Thymus (tissue), 11 donors: Measurements from ENCODE around the gene MAP3K10. TPM values are rescaled to one million over a fixed set of nuclear protein-coding genes. Genes with fewer than 3 reads are reported as not detected.
A peak's percentile ranks its signal among the peaks of the same experiment; 100 is the strongest.

Experiments used
- DNase-seq, 9 donors: peaks; one replicate each; pipeline ENCODE4 v3.0.0-alpha.2; 2013; ENCODE audit warnings: low spot score in 9 of 9, low read depth in 6 of 9, missing footprints in 1 of 9
- H3K27ac ChIP-seq, 2 donors: one replicate each; pipeline ENCODE4 v1.5.1; 2013; ENCODE audit warnings: control low read depth in 1 of 2, low read depth in 1 of 2, low read length in 1 of 2, mild to moderate bottlenecking in 1 of 2, moderate library complexity in 1 of 2
- H3K27me3 ChIP-seq, 2 donors: one replicate each; pipeline ENCODE4 v1.5.1; 2013; ENCODE audit warnings: low read length in 1 of 2; ENCODE audit not compliant: control insufficient read depth in 2 of 2, insufficient read depth in 1 of 2
- H3K36me3 ChIP-seq, 2 donors: one replicate each; pipeline ENCODE4 v1.5.1; 2013; ENCODE audit warnings: low read length in 1 of 2, mild to moderate bottlenecking in 1 of 2, moderate library complexity in 1 of 2; ENCODE audit not compliant: control insufficient read depth in 2 of 2, insufficient read depth in 2 of 2
- H3K4me1 ChIP-seq, 2 donors: one replicate each; pipeline ENCODE4 v1.5.1; 2013; ENCODE audit warnings: low read length in 2 of 2; ENCODE audit not compliant: control insufficient read depth in 2 of 2, insufficient read depth in 2 of 2
- H3K4me3 ChIP-seq, 2 donors: one replicate each; pipeline ENCODE4 v1.5.1; 2013; ENCODE audit warnings: low read length in 2 of 2, control low read depth in 1 of 2, mild to moderate bottlenecking in 1 of 2
- H3K9me3 ChIP-seq, 2 donors: one replicate each; pipeline ENCODE4 v1.5.1; 2013; ENCODE audit warnings: low read length in 1 of 2, mild to moderate bottlenecking in 1 of 2; ENCODE audit not compliant: control insufficient read depth in 2 of 2, insufficient read depth in 1 of 2
- WGBS: extraction: QIAGEN DNeasy Blood & Tissue Kit; methylation state at CpG from one replicate; pipeline ENCODE4 v1.1.7; 2013; 5-methylcytosine and 5-hydroxymethylcytosine counted together
- polyA plus RNA-seq: library from polyadenylated mRNA; stranded (reverse); fragments of 200-250 nt; gene quantifications from one replicate; pipeline ENCODE4 v1.2.3, GENCODE V29; 2013
- total RNA-seq: library from RNA; stranded (reverse); fragments of 120-200 nt; gene quantifications from one replicate; pipeline ENCODE4 v1.2.4, GENCODE V29; 2013
- donor health status: healthy.

The MAP3K10 gene
- total and polyA plus RNA-seq, 2 donors, result 4.8 to 10.8 TPM

DNA sequence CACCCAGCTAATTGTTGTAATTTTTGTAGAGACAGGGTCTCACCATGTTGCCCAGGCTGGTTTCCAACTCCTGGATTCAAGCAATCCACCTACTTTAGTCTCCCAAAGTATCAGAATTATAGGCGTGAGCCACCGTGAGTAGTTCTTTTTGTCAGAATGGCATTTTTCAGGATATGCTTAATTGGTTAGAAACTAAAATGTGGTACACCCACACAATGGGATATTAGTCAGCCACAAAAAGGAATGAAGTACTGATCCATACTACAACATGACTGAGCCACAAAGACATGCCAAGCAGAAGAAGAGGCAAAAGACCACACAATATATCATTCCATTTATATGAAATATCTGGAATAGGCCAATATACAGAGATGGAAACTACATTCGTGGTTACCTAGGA lies 41.7 kb upstream of the MAP3K10 start:
- H3K27ac ChIP-seq, result no peak overlapping the region
- H3K27me3 ChIP-seq, result peaks cover 0 to 3% of the 10 kb centered on the region in 2 donors
- H3K4me1 ChIP-seq, result peaks cover under 1 to 3% of the 10 kb centered on the region in 2 donors
- no peaks in the 10 kb centered on the region for H3K36me3 ChIP-seq
- no peak overlapping the region for H3K4me3 ChIP-seq
- DNase-seq, result no peak
- WGBS, result 96% methylated on average over 3 of the region's 3 CpGs
- H3K9me3 ChIP-seq, result no peaks in the 10 kb centered on the region

DNA sequence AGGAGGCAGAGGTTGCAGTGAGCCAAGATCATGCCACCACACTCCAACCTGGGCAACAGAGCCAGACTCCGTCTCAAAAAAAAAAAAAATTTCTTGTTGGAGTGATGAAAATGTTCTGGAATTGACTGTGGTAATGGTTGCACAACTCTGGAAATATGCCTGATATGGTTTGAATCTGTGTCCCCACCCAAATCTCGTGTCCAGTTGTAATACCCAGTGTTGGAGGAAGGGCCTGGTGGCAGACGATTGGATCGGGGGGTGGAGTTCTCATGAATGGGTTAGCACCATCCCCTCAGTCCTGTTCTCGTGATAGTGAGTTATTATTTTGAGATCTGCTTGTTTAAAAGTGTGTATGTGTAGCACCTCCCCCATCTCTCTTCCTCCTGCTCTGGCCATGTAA lies 41.1 kb upstream of the MAP3K10 start:
- Histone ChIP-seq H3K4me1 (no peaks in the 10 kb centered on the region), H3K36me3 (no peaks in the 10 kb centered on the region), H3K4me3 (no peak overlapping the region), H3K27ac (no peak overlapping the region), H3K9me3 (no peaks in the 10 kb centered on the region), H3K27me3 (peaks cover 0 to 3% of the 10 kb centered on the region in 2 donors)
- 89% methylated on average over 5 of the region's 5 CpGs for WGBS
- DNase-seq, result no peak

DNA sequence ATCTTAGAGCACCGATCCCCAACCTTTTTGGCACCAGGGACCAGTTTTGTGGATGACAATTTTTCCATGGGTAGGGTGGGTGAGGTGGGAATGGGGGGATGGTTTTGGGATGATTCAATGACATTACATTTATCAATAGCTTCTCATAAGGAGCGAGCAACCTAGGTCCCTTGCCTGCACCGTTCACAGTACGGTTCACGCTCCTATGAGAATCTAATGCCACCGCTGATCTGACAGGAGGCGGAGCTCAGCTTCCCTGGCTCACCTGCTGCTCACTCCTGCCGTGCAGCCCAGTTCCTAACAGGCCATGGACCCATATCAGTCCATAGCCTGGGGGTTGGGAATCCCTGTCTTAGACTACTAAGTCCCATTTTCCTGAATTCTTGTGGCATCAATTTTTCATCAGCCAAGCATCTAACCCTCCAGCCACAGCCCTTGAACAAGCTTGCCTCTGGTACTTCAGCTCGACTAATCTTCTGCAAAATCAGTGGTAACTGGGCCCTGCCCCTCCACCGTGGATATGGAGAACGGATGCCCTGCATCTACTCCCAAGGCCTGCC lies 37.0 kb upstream of the MAP3K10 start:
- H3K4me1 ChIP-seq, result no peaks in the 10 kb centered on the region
- H3K27ac ChIP-seq, result no peak overlapping the region
- H3K4me3 ChIP-seq, result no peak overlapping the region
- H3K36me3 ChIP-seq, result no peaks in the 10 kb centered on the region
- no peaks in the 10 kb centered on the region for H3K27me3 ChIP-seq
- WGBS, result 92% methylated on average over 11 of the region's 11 CpGs
- H3K9me3 ChIP-seq, result no peaks in the 10 kb centered on the region
- DNase-seq, result no peak

DNA sequence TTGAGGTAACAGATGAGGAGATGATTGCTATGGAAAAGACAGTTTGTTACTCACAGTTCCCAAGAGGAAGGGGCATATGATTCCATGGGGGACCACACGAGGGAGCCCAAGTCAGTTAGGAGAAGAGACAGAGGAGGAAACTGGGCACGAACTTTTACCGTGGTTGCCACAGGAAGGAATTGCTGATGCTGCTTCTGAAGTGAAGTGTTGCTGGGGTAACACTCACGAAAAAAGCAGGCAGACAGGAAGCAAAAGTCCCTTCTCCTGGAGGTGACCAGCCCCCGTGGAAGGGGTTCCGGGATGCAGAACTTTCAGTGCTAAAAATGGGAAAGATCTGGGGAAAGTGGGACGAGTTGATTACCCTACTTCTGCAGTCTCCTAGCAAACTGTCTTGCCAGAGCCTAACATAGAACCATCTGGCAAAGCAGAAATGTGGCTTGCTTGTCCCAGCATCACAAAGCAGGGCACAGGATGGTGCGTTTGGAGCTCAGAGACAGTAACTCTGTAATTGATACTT lies 35.4 kb upstream of the MAP3K10 start:
- Histone ChIP-seq H3K27me3 (no peaks in the 10 kb centered on the region), H3K36me3 (no peaks in the 10 kb centered on the region), H3K4me1 (no peaks in the 10 kb centered on the region), H3K27ac (no peak overlapping the region), H3K9me3 (no peaks in the 10 kb centered on the region), H3K4me3 (no peak overlapping the region)
- no peak for DNase-seq
- 49% methylated on average over 8 of the region's 8 CpGs for WGBS

DNA sequence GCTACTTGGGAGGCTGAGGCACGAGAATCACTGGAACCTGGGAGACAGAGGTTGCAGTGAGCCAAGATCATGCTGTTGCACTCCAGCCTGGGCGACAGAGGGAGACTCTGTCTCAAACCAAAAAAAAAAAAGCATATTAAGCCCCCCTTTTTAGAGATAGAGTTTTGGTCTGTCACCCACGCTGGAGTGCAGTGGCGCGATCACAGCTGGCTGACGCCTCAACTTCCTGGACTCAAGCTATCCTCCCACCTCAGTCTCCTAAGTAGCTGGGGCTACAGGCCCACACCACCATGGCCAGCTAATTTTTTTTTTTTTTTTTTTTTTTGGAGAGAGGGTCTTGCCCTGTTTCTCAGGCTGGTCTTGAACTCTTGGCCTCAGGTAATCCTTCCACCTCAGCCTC lies 34.2 kb upstream of the MAP3K10 start:
- H3K27ac ChIP-seq, result no peak overlapping the region

DNA sequence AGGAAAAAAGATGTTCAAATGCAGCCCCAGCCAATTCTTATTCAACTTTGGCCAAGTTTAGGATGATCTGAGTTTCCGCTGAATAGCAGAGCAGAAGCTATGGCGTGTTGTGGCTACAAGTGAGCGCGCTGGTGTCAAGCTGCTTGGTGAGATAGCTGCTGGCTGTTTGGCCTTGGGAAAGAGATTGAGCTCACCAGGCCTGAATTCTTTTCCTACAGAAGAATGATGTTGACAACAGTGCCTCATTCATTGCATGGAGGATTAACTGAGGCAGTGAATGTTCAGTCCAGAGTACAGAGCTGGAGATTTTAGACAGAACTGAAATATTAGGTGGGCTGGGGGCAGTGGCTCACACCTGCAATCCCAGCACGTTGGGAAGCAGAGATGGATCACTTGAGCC lies 31.5 kb upstream of the MAP3K10 start:
- no peak for DNase-seq
- 96% methylated on average over 5 of the region's 5 CpGs for WGBS
- Histone ChIP-seq H3K4me1 (no peaks in the 10 kb centered on the region), H3K27ac (no peak overlapping the region), H3K4me3 (no peak overlapping the region), H3K27me3 (no peaks in the 10 kb centered on the region), H3K9me3 (no peaks in the 10 kb centered on the region), H3K36me3 (no peaks in the 10 kb centered on the region)

More for the DNA sequence above, 34.2 kb upstream of the MAP3K10 start:
- DNase-seq, result no peak
- H3K4me3 ChIP-seq, result no peak overlapping the region
- no peaks in the 10 kb centered on the region for H3K9me3 ChIP-seq
- no peaks in the 10 kb centered on the region for H3K4me1 ChIP-seq
- H3K27me3 ChIP-seq, result no peaks in the 10 kb centered on the region
- H3K36me3 ChIP-seq, result no peaks in the 10 kb centered on the region
- 81% methylated on average over 6 of the region's 6 CpGs for WGBS

DNA sequence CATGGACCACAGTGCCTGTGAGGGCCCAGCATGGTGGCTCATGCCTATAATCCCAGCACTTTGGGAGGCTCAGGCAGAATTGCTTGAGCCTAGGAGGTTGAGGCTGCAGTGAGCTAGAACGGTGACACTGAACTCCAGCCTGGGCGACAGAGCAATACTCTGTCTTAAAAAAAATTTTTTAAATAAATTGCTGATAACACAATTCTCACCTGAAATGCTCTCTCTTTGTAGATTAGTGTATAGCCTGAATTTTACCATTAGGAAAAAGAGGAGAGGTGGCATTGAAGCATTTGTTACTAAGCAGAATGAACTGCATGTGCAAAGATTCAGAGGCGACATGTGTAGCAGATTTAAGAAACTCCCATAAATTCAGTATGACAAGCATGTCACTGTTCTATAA lies 29.1 kb upstream of the MAP3K10 start:
- H3K27ac ChIP-seq, result no peak overlapping the region
- no peak overlapping the region for H3K4me3 ChIP-seq
- no peaks in the 10 kb centered on the region for H3K9me3 ChIP-seq
- no peaks in the 10 kb centered on the region for H3K4me1 ChIP-seq
- WGBS, result 98% methylated on average over 3 of the region's 3 CpGs
- no peaks in the 10 kb centered on the region for H3K36me3 ChIP-seq
- no peak for DNase-seq
- H3K27me3 ChIP-seq, result no peaks in the 10 kb centered on the region

DNA sequence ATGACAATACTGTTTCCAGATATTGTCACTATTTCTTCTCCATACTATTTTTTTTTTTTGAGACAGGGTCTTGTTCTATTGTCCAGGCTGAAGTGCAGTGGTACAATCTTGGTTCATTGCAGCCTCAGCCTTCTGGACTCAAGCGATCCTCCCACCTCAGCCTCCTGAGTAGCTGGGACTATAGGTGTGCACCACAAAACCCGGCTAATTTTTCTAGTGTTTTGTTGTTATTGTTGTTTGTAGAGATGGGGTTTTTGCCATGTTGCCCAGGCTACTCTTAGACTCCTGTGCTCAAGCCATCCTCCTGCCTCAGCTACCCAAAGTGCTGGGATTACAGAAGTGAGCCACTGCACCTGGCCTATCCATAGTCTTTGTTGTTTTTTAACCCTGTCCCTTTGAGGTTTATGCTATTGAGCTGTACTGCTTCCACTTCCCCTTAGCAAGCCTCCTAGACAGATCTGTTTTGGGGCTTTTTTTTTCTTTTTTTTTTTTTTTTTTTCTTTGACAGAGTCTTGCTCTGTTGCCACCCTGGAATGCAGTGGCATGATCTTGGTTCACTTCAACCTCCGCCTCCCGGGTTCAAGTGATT lies 27.6 kb upstream of the MAP3K10 start:
- H3K9me3 ChIP-seq, result no peaks in the 10 kb centered on the region
- H3K27me3 ChIP-seq, result no peaks in the 10 kb centered on the region
- WGBS, result 66% methylated on average over 4 of the region's 4 CpGs
- no peaks in the 10 kb centered on the region for H3K4me1 ChIP-seq
- no peak overlapping the region for H3K4me3 ChIP-seq
- H3K36me3 ChIP-seq, result no peaks in the 10 kb centered on the region
- H3K27ac ChIP-seq, result no peak overlapping the region
- peak in 1 of 9 donors; percentile 12 for DNase-seq

DNA sequence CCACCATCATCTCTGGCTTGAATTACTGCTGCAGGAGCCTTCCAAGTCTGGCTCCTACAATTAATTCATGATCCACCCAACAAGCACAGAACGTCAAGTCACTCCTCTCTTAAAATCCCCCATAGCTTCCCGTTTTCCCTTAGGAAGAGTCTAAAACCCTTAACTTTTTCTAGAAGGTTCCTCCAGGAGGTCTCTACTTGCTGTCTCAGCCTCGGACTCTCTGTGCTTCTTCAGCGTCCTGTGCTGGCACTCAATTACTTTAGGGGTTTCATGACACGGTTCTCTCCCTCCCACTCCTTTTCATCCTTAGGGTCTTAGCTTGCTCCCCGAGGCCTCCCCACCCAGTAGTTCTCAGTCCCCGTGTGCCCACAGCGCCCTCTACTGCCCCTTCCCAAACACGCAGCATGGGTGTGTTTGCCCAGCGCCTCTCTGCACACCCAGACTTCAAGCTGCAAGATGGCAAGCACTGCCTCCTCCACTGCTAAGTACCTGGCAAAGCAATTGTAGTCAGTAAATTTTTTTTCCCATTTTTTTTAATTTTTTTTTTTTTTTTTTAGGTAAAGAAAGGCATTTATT lies 25.8 kb upstream of the MAP3K10 start:
- Histone ChIP-seq H3K27me3 (no peaks in the 10 kb centered on the region), H3K4me3 (no peak overlapping the region), H3K36me3 (no peaks in the 10 kb centered on the region), H3K9me3 (no peaks in the 10 kb centered on the region), H3K27ac (no peak overlapping the region), H3K4me1 (no peaks in the 10 kb centered on the region)
- peak in 6 of 9 donors; percentile 30 to 61 (median 43) for DNase-seq
- 18% methylated on average over 10 of the region's 10 CpGs for WGBS
